Right cardiac atrium (tissue), 5 donors: ENCODE measurements around the gene HOXB13. TPM values are rescaled to one million over a fixed set of nuclear protein-coding genes. Genes with fewer than 3 reads are reported as not detected.

ENCODE experiments used
- ATAC-seq, 2 donors: fragments of 200-7000 bp; cut with Tn5 transposase; one replicate each; pipeline versions ENCODE4 v1.8.0 to v1.9.1; 2020; ENCODE audit warnings: moderate library complexity in 2 of 2, mild to moderate bottlenecking in 1 of 2
- DNase-seq, 3 donors: peaks; one replicate each; pipeline ENCODE4 v3.0.0-alpha.2; 2020
- H3K27ac ChIP-seq: one replicate; pipeline ENCODE4 v1.5.1; 2013; ENCODE audit warnings: mild to moderate bottlenecking, low read length, control low read depth, moderate library complexity
- H3K27me3 ChIP-seq: one replicate; pipeline ENCODE4 v1.6.1; 2013; ENCODE audit not compliant: control insufficient read depth, insufficient read depth
- H3K4me1 ChIP-seq: one replicate; pipeline ENCODE4 v1.6.1; 2013; ENCODE audit warnings: low read length; ENCODE audit not compliant: control insufficient read depth, insufficient read depth
- H3K4me3 ChIP-seq: one replicate; pipeline ENCODE4 v1.5.1; 2013; ENCODE audit warnings: low read length, control low read depth
- H3K9me3 ChIP-seq: one replicate; pipeline ENCODE4 v1.6.1; 2013; ENCODE audit warnings: low read length; ENCODE audit not compliant: control insufficient read depth
- WGBS: extraction: QIAGEN DNeasy Blood & Tissue Kit; methylation state at CpG from one replicate; pipeline ENCODE4 v1.1.7; 2013; 5-methylcytosine and 5-hydroxymethylcytosine counted together
- intact Hi-C, 4 donors: fragments of 100-400 bp; cut with DNase I; formaldehyde crosslinking; loops; one replicate each; pipeline versions ENCODE4 v1.11.0 to v1.14.0; 2022 to 2023
- polyA plus RNA-seq: library from polyadenylated mRNA; stranded (reverse); fragments of 200-250 nt; gene quantifications from one replicate; pipeline ENCODE4 v1.2.3, GENCODE V29; 2013
- total RNA-seq, 4 donors: library from RNA; stranded (reverse); fragmentation: NEBNext Ultra II Directional; extraction: Animal tissue kit (Norgen Biotek cat#: 25700); gene quantifications; one replicate each; pipeline ENCODE4 v1.2.1, GENCODE V29; 2021
- donor health status: healthy with polysubstance abuse.
- donor health status: DM: no; HTN: yes; CAD: no.
- donor health status: DM: no; HTN: no; CAD: no.
- donor health status: DM: no; HTN: yes; CAD: no; lungs with severe emphysema.
- donor health status: DM: yes; HTN: yes; CAD: no.

The HOXB13 gene
- total and polyA plus RNA-seq, 5 donors = not detected

DNA sequence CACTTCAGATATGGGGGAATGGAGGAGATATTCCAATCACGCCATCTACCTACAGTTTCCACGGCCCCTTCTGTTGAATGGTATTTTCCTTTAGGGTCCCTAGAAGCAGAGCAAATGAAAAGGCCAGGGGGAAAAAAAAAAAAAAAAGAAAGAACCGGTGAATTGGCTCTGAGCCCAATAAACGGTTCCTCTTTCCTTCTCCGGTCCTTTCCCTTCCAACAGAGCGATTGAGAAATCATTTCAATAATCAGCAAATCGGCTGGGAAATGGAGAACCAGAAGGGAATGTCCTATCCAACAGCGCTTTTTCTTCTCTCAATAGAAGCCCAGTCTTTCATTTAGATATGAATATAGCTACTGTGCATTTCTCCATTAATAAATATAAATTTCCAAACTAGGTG, 26.8 kb upstream of the HOXB13 start:
- H3K9me3 ChIP-seq = no peaks in the 10 kb centered on the region
- H3K27me3 ChIP-seq = no peaks in the 10 kb centered on the region
- intact Hi-C loops = no loop called here
- ATAC-seq (no peak), DNase-seq (no peak)
- no peaks in the 10 kb centered on the region for H3K4me1 ChIP-seq
- H3K27ac ChIP-seq = no peak overlapping the region
- H3K4me3 ChIP-seq = no peak overlapping the region
- WGBS = 18% methylated on average over 8 of the region's 8 CpGs

DNA sequence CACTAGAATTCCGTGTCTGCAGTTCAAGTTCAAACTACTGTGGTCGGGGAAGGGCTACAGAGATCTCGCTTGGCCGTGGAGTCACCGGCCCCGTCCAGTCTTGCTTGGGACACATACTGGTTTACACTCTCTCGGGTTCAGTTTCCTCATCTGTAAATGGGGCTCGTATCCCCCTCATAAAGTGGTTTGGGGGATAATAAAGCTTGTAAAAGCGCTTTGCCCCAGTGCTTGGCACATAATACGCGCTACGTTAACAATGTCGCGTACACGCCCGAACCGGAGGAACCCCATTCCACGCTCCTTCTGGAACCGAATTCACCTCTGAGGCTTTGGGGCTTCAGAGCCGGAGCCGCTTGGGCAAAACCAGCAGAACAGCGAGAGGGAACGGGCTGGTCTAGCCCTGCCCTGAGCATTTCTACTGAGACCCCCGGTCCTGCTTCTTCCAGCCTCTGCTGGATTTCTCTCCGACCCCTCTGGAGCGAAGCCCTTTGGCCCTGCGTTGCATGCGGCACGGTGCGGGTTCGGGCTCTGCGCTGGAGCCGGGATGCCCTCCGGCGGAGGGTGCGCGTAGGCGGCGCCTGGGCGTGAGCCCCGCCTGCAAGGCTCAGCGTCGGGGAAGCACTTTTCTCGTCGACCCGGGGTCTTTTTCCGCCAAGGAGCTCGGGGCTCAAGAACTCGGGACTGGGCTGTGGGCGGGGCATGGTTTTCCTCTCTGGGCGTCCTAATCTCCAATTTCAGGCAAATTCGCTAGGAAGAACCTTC, 26.1 kb upstream of the HOXB13 start:
- 5% methylated on average over 52 of the region's 52 CpGs for WGBS
- no peak overlapping the region for H3K4me3 ChIP-seq
- H3K27ac ChIP-seq = no peak overlapping the region
- no peaks in the 10 kb centered on the region for H3K4me1 ChIP-seq
- intact Hi-C loops = no loop called here
- DNase-seq (no peak), ATAC-seq (no peak)
- H3K27me3 ChIP-seq = no peaks in the 10 kb centered on the region
- no peaks in the 10 kb centered on the region for H3K9me3 ChIP-seq

DNA sequence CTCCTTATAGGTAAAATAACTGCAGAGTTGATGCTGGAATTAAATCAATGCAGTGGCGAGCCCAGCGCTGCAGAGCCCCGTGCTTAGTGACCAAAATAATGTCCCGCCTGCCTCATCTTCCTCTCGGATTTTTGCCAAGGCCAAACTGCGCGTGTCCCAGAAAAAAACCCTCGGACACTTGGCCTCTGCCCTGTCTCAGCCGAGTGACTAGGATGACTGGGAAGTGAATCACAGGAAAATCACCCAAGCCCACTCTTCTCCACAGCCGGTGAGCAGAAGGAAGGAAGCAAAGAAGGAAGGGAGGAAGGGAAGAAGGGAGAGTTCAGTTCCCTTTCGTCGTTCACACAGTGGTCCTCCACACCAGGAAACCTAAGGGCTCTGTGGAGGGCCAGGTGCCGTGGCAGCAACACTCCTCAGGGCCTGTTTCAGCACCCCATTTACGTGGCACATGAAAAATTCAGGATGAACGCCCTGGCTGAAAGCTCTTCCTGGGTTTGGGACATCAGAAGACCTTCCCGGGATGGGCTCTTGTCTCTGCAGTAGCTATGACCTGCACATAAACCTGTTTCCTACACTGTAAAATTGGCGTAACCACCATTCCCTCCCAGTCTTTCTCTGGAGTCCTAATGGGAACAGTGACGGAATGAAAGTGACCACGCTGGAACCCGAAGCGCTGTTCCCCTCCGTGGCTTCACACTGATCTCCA, 25.4 kb upstream of the HOXB13 start:
- Histone ChIP-seq H3K4me3 (no peak overlapping the region), H3K27me3 (peaks cover 2% of the 10 kb centered on the region), H3K9me3 (no peaks in the 10 kb centered on the region), H3K27ac (no peak overlapping the region), H3K4me1 (no peaks in the 10 kb centered on the region)
- WGBS = 9% methylated on average over 22 of the region's 22 CpGs
- no peak for DNase-seq
- intact Hi-C loops = no loop called here
- no peak for ATAC-seq

DNA sequence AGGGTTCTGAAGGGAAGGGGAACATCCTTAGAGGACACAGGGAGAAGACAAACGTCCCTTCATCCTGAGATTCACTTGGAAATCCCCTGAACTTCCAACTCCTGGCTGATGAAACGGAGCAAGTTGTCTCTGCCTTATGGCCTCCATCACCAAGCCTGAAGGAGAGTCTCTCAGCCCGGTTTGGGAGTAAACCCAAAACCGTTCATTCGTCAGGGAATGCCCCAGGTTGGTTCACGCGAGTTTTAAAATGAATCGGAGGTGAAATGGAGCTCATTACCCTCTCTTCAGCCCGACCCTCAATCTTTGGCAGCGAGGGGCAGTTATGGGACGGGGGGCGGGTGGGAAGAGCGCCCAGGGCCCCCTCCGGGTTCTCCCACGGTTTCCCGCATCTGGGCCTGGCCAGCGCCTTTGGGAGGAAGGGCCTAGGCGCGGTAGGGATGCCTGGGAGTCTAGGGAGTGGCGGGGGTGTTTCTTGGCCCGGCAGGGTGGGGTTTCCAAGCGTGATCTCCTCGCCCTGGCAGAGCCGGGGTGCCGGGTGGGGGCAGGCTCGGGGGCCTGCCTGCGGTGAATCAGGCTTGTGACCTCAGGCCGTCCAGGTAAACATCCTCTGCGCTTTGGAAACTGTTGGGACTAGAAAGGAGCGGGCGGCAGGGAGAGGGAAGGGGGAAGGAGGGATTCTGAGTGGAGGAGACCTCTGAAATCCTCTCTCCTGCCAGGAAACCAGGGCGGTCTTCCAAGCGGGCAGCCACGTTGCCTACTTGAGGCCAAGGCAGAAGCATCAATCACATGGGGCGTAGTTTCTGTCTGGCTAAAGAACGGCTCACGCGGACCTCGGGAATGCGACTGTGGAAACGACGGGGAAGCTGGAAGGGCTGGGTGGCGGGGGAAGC, 24.1 kb upstream of the HOXB13 start:
- H3K4me3 ChIP-seq = no peak overlapping the region
- H3K27ac ChIP-seq = no peak overlapping the region
- 4% methylated on average over 43 of the region's 43 CpGs for WGBS
- H3K27me3 ChIP-seq = peaks cover 2% of the 10 kb centered on the region
- DNase-seq = no peak
- no peaks in the 10 kb centered on the region for H3K4me1 ChIP-seq
- ATAC-seq = no peak
- intact Hi-C loops = no loop called here
- H3K9me3 ChIP-seq = no peaks in the 10 kb centered on the region

DNA sequence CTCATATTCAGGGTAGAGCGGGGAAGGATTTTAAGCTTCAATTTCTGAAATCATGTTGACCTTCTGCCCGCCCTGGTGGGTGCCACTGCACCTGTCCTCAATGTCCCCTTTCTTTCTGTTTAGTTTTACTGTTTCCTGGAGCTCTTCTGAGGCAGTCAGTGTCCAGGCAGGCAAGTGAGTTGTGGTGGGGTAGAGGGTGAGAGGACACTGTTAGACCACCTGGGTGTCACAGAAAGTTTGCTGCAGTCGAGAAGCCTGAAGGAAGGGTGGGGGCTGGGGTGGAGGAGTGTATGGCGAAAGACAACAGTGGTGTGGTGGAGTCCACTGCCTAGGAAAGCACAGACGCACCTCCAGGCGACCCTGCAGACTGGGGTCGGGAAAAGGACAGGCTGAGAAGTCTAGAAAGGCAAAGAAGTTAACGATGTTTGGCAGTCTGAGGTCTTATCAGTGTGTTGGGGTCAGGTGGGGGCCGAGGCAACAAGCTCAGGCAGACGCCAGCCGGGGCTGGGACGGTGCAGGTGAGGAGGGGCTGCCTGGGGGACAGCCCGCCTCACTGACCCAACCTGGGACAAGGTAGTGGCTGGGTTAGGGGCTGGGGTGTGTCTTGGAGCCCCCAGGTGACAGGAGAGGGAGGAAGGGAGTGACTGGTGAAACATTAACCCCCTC, 23.3 kb upstream of the HOXB13 start:
- 5% methylated on average over 13 of the region's 13 CpGs for whole genome bisulfite sequencing
- Histone ChIP-seq H3K4me3 (no peak overlapping the region), H3K27ac (no peak overlapping the region), H3K4me1 (no peaks in the 10 kb centered on the region), H3K27me3 (peaks cover 2% of the 10 kb centered on the region), H3K9me3 (no peaks in the 10 kb centered on the region)
- intact Hi-C loops = no loop called here
- DNase-seq (no peak), ATAC-seq (no peak)

DNA sequence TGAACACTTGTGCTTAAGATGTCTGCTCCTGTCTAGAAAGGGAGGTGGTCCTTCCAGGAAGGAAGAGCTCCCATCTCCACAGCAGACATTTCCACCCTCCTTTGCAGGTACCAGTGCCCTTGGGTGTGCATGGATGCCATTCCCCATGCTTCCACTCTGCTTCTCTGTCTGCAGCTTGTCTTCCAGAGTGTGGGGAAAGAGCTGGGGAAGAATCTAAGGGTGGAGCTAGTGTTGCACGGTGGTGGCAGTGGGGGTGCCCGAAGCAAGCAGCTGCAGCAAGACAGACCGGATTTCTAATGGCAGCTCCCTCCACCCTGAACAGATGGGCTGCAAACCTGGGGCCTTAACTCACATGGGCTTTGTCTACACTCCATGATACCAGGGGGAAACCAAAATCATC, 22.6 kb upstream of the HOXB13 start:
- 0% methylated on average over 3 of the region's 3 CpGs for WGBS
- Histone ChIP-seq H3K27ac (no peak overlapping the region), H3K4me3 (no peak overlapping the region), H3K9me3 (no peaks in the 10 kb centered on the region), H3K4me1 (no peaks in the 10 kb centered on the region), H3K27me3 (peaks cover 2% of the 10 kb centered on the region)
- intact Hi-C loops = no loop called here
- DNase-seq (no peak), ATAC-seq (no peak)

DNA sequence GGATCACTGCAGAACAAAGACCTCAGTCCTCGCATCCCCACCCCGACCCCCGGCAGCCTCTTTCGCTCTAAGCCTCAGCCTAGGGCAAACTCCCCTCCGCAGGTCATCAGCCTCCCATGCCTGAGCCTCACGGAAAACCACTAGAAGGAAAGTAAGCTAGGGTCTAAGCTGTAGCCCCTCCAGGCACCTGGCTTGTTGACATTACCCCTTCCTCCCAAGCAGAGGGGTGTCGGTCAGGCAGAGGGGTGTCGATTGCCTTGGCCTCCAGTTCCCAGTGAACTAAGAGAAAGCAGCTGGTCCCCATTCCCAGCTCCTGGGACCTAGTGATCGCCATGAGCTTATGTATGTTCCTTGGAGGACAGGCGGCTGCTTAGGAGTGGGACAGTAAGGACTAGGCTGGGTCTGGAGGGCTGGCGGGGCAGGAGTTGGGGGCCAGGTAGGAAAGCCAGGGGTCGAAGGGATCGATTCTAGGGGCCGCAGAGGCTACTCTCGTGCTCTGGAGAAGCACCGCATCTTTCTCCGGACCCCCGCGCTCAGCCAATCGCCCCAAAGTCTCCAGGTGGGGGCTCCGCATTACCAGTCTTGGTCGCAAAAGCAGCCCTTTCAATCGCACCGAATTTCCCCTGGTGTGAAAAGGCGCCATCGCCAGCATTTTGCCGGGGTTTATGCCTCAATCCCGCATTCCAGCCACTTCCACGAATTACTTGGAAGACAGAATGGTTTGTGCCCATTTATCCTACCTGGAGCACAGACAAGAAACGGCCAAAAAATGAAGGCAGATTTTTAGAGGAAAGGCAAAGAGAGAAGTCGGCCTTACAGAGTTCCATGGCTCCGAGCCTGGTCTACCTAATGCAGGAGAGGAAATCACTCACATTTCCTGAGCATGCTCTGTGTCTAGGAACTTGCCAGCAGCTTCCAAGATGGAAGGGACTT, 21.3 kb upstream of the HOXB13 start:
- H3K27me3 ChIP-seq = peaks cover 5% of the 10 kb centered on the region
- no peak overlapping the region for H3K4me3 ChIP-seq
- DNase-seq = no peak
- H3K27ac ChIP-seq = no peak overlapping the region
- no peaks in the 10 kb centered on the region for H3K4me1 ChIP-seq
- intact Hi-C loops = no loop called here
- ATAC-seq = no peak
- WGBS = 6% methylated on average over 32 of the region's 32 CpGs
- no peaks in the 10 kb centered on the region for H3K9me3 ChIP-seq

DNA sequence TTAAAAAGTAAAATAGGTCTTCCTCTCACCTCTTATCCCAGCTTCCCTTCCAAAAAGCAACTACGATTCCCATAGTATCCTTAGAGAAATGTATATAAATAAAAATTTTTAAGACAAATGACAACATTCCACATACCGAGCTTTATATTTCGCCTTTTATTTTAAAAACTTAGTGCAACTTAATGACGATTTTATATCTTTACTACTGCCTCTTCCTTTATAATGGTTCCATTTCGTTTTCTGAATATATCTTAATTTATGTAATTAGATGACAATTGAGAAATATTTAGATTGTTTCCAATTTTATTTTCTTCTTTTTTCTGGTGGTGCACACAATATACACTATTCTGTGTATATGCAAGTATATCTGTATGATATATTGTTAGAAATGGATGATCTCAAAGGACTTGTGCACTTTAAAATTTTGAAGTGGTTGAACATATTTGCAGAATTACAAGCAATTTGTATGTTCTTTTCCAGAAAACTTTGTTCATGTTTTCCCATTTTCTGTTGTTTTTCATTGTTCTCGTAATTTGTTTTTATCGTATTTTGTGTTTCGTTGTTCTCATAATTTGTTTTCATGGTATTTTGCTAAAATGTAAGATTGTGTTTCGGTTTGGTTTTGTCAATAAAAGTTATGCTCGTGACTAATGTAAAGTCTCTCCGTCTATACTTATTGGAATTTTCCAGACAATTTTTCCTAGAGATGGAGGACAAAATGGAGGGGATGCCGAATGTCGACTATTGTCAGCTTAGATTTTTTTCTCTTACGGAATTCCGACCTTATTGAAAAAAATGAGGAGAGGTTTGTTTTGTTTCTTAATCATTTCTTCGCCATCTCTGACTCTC, 20.4 kb upstream of the HOXB13 start:
- Histone ChIP-seq H3K4me3 (no peak overlapping the region), H3K4me1 (no peaks in the 10 kb centered on the region)
- WGBS = 20% methylated on average over 16 of the region's 16 CpGs

DNA sequence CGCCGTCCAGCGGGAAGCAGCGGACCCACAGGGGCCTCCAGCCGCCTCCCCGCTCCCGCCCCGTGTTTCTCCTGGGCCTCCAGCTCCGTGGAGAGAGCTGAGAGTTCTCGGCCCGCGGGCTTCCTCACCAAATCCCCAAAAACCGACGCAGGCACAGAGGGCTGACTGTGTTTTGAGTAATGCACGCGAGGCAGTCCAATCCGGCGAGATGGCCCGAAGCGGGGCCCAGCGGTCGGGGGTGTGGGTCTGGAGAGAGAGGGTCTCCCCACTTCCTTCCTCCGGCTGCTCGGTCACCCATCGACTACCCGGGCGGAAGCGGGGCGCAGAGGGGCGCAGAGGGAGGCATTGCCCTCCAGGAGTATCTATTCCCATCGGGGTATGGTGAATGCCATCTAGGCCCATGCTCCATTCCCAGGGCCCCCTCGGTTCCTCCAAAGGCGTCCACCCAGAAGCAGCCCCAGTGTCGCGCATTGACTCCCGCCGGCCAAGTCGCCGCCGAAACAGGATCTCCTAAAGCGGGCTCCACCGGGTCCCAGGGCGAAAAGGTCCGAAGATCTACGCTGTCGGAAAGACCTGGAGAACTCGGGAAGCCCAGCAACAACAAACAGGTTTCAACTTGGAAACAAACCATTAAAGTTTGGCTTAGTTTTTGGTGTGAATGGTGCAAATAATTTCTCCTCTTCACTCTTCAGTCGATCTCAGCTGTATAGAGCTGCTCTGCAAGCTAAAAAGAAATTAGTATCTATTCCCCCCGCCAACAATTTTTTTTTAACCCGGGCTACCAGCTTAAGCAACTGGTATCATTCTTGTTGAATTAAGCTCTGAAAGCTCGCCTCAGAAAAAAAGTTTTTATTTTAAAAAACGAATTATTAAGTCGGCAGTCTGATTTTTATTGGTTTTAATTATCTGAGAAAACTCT, 19.2 kb upstream of the HOXB13 start:
- intact Hi-C loops = no loop called here
- no peak for DNase-seq

More for the DNA sequence above, 20.4 kb upstream of the HOXB13 start:
- Histone ChIP-seq H3K9me3 (no peaks in the 10 kb centered on the region), H3K27ac (no peak overlapping the region), H3K27me3 (peaks cover 7% of the 10 kb centered on the region)
- ATAC-seq = no peak
- intact Hi-C loops = no loop called here
- no peak for DNase-seq

More for the DNA sequence above, 19.2 kb upstream of the HOXB13 start:
- Histone ChIP-seq H3K4me1 (no peaks in the 10 kb centered on the region), H3K27ac (no peak overlapping the region), H3K4me3 (no peak overlapping the region), H3K9me3 (no peaks in the 10 kb centered on the region), H3K27me3 (peaks cover 7% of the 10 kb centered on the region)
- WGBS = 5% methylated on average over 53 of the region's 53 CpGs
- no peak for ATAC-seq
